HEK293T (cell line): ENCODE results near the gene PYGM.

Experiments used
- FOXA1 ChIP-seq: fragments of 450-650 bp; IDR thresholded peaks from 2 replicates; pipeline ENCODE4 v1.6.1; 2016; ENCODE audit warnings: mild to moderate bottlenecking
- FOXK2 ChIP-seq: fragments of 450-650 bp; IDR thresholded peaks from 2 replicates; pipeline ENCODE4 v1.6.1; 2016; ENCODE audit warnings: mild to moderate bottlenecking
- PKNOX1 ChIP-seq: fragments of 450-650 bp; IDR thresholded peaks from 2 replicates; pipeline ENCODE4 v1.6.1; 2016
- SUZ12 ChIP-seq: fragments of 450-650 bp; IDR thresholded peaks from 2 replicates; pipeline ENCODE4 v1.6.1; 2016; ENCODE audit warnings: mild to moderate bottlenecking
- TARDBP ChIP-seq: fragments of 450-650 bp; IDR thresholded peaks from 2 replicates; pipeline ENCODE4 v1.6.1; 2016
- ZNF384 ChIP-seq: fragments of 450-650 bp; IDR thresholded peaks from 2 replicates; pipeline ENCODE4 v1.6.1; 2016

- no peak for TF ChIP-seq PKNOX1
- no peak for TF ChIP-seq ZNF384
- no peak for TF ChIP-seq SUZ12
- no peak for TF ChIP-seq TARDBP
- TF ChIP-seq FOXA1, result no peak
- no peak for TF ChIP-seq FOXK2
Observed at GRCh38 chr11:64745189-64745520, 14.6 kb downstream of the PYGM start.
